Choroid plexus epithelial cell (primary cell): ENCODE measurements around the gene HIVEP2.
A peak's percentile ranks its signal among the peaks of the same experiment; 100 is the strongest.

Experiments
- DNase-seq: peaks from one replicate; pipeline ENCODE4 v3.0.0-alpha.2; 2010; ENCODE audit warnings: low read depth
- H3K4me3 ChIP-seq: 2 replicates; pipeline ENCODE4 v1.5.1; 2011; ENCODE audit warnings: low read depth, mild to moderate bottlenecking, control low read depth, low read length, moderate library complexity
- TF ChIP-seq, protein P1 (sequence below): conservative IDR thresholded peaks from 2 replicates; pipeline ENCODE4 v1.5.1; 2011; ENCODE audit warnings: low read depth, mild to moderate bottlenecking, control low read depth, inconsistent platforms, low read length, moderate library complexity

Gene HIVEP2

DNA sequence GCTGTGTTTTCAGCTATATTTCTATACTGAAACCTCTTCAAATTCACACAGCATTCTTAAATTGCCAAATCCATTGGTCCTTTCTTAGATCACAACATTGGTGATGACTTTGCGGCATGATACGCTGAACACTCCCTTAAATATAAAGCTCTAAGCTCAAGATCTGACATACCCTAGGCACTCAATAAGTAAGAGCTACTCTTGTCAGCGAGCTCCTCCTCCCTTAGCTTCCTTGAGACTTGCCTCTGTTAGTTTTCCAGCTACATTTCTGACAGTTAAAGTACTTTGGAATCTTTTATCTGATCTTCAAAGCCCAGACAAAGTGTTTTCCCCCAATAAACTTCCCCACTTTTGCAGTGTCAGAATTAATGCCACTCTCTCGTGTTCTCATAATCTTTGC is 117.0 kb downstream of the HIVEP2 start:
- no peak overlapping the region for H3K4me3 ChIP-seq
- DNase-seq, result no peak
- TF ChIP-seq, protein P1, sequence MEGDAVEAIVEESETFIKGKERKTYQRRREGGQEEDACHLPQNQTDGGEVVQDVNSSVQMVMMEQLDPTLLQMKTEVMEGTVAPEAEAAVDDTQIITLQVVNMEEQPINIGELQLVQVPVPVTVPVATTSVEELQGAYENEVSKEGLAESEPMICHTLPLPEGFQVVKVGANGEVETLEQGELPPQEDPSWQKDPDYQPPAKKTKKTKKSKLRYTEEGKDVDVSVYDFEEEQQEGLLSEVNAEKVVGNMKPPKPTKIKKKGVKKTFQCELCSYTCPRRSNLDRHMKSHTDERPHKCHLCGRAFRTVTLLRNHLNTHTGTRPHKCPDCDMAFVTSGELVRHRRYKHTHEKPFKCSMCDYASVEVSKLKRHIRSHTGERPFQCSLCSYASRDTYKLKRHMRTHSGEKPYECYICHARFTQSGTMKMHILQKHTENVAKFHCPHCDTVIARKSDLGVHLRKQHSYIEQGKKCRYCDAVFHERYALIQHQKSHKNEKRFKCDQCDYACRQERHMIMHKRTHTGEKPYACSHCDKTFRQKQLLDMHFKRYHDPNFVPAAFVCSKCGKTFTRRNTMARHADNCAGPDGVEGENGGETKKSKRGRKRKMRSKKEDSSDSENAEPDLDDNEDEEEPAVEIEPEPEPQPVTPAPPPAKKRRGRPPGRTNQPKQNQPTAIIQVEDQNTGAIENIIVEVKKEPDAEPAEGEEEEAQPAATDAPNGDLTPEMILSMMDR, result no peak

DNA sequence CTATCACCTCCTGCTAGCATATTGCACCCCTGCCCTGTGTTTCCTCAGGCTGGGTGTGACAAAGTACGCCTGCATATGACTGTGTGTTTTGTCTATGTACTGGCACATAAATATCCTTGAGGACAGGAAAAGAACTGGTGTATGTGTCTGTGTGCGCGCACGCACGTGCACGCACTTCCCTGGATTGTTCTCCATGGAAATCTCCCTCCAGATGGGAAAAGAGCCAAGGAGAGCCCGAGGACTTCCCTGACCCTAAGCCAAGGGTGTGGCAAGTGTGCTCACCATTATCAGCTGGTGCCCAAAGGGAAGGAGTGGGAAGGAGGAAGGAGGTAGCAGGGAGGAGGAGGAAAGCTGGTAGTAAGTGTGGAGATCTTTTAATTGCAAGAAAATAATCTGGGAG is 117.6 kb downstream of the HIVEP2 start:
- no peak overlapping the region for H3K4me3 ChIP-seq
- no peak for DNase-seq
- TF ChIP-seq, protein P1, result no peak

DNA sequence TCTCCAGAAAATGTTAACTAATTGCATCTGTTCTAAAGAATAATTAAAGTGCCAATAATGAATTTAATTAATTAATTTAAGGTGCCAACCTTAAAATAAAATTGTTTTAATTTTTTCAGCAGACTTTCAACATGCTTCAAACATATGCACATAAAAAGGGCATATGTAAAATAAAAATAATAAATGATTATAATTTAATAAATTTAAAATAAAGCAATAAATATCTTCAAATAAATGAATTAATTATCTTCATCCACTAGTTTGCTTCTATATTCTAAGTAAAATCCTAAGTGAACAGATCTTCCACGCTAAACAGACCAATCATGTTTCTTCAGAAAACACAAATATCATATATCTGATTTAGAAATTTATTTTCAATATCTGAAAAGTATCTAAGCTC is 119.2 kb downstream of the HIVEP2 start:
- no peak overlapping the region for H3K4me3 ChIP-seq
- TF ChIP-seq, protein P1, result no peak

DNA sequence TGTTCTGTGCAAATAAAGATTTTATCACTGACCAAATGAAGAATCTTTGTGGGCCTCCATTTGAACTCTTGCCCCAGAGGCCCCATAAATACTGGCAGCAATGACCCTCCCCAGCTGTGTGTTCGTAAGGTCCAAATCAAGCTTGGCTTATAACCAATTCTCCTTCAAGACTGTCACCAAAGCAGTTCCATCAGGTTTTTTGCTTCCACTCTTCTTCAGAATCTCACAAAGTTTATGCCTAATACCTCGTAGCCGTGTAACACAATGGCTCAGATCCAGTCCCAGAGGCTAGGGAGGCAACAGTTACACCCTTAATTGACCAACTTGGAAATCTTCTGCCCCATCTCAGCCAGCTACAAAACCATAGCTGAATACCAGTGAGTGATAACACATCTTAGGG is 120.5 kb downstream of the HIVEP2 start:
- TF ChIP-seq, protein P1, result no peak
- H3K4me3 ChIP-seq, result no peak overlapping the region
- no peak for DNase-seq

More for the DNA sequence above, 119.2 kb downstream of the HIVEP2 start:
- no peak for DNase-seq

DNA sequence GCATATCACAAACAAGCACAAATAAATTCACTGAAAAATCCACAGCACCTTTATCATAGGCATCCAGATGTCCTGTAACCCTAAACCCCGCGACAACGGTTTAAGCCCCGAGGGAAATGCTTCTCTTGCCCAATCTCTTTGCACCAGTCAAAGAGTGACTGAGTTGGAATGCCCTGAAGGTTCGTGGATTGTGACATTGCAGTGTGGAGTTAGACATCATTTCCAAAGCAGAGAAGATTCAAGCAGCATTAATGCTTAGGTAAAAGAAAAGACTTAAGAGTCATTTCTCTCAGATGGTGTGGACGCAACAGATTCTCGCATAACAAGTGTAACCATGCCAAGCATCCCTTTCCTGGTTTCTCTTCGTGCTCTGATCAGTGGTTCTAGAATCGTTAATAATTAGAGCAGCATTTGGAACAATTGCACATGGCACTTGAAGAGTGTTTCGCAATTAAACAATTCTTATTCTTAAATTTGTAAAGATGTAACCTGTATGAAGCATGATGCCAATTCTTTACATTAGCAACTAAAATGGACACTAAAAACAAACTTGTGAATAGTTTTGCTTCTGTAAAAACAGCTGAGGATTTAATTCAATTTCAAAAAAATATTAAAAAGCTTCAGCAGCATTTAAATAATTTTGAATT is 121.6 kb downstream of the HIVEP2 start:
- TF ChIP-seq, protein P1, result no peak
- no peak for DNase-seq
- no peak overlapping the region for H3K4me3 ChIP-seq

DNA sequence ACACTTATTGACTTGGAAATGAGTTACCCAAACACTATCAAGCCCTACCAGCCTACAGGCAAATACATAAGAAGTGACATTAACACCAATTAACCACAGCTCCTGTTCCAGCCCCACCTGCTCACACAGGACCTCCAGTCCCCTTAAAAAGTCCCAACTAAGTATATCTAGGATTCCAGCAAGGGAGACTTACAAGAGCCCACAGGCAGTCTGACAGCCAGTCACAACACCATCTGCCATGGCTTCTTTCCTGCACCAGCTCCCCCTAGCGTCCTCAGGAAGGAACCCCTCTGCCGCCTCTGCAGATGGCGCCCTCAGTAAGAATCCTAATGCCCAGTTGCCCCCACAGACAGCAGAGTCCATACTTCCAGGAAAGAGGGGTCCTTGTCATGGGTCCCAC is 122.1 kb downstream of the HIVEP2 start:
- no peak overlapping the region for H3K4me3 ChIP-seq
- TF ChIP-seq, protein P1, result peak; percentile 47
- DNase-seq, result no peak

DNA sequence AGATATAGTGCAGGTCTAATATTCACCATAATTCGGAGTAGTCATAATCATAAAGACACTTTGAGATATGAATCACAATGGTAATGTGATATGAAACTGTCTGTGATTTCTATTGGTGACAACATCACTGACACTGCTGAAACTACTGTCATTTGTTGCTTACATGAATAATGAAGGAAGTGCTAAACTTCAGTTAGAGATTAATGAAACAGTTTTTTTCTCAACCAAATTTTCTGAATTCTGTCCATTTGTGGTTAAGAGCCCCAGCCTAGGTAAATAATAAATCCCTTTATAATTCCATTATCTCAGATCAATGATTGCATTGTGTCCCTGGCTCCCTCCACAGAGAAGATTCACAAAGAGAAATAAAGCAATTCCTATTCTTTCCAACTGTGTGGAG is 122.6 kb downstream of the HIVEP2 start:
- no peak for DNase-seq
- TF ChIP-seq, protein P1, result no peak
- H3K4me3 ChIP-seq, result no peak overlapping the region
